AG09309 (cell line): ENCODE measurements around the gene ABTB2.

ENCODE experiments used
- DNase-seq: peaks from one replicate; pipeline ENCODE4 v3.0.0-alpha.2; 2010; ENCODE audit warnings: low read depth
- H3K4me3 ChIP-seq: 2 replicates; pipeline ENCODE4 v1.5.1; 2011; ENCODE audit warnings: mild to moderate bottlenecking, low read depth, low read length, moderate library complexity; ENCODE audit not compliant: control insufficient read depth
- CTCF ChIP-seq: IDR thresholded peaks from 2 replicates; pipeline ENCODE4 v1.5.1; 2011; ENCODE audit warnings: mild to moderate bottlenecking, low read depth, low read length, inconsistent platforms; ENCODE audit not compliant: insufficient read depth, control insufficient read depth; ENCODE audit errors: missing control alignments

The ABTB2 gene

GRCh38 chr11:34264303-34265110 is 93.3 kb downstream of the ABTB2 start:
- no peak overlapping the region for H3K4me3 ChIP-seq
- no peak for TF ChIP-seq CTCF
- no peak for DNase-seq

- DNase-seq, result peak; percentile 35
- TF ChIP-seq CTCF, result no peak
- no peak overlapping the region for H3K4me3 ChIP-seq
Observed at GRCh38 chr11:34263441-34264091, 94.2 kb downstream of the ABTB2 start.

- TF ChIP-seq CTCF, result no peak
- no peak overlapping the region for H3K4me3 ChIP-seq
- no peak for DNase-seq
Observed at GRCh38 chr11:34262531-34263081, 95.2 kb downstream of the ABTB2 start.

GRCh38 chr11:34261820-34262219 is 96.0 kb downstream of the ABTB2 start:
- no peak for DNase-seq
- H3K4me3 ChIP-seq, result no peak overlapping the region
- no peak for TF ChIP-seq CTCF

- DNase-seq, result no peak
- TF ChIP-seq CTCF, result no peak
- H3K4me3 ChIP-seq, result no peak overlapping the region
Observed at GRCh38 chr11:34261095-34261494, 96.7 kb downstream of the ABTB2 start.

- no peak overlapping the region for H3K4me3 ChIP-seq
- TF ChIP-seq CTCF, result no peak
- no peak for DNase-seq
Observed at GRCh38 chr11:34260072-34260575, 97.7 kb downstream of the ABTB2 start.
